ENCODE results near the gene COPZ1.
"Not testable (repeated sequence)": the region's sequence is repeated elsewhere in the genome, so short reads cannot be mapped to it uniquely, and the experiment has no call there.

Gene COPZ1

GRCh38 chr12:54294953-54295566 lies 29.9 kb upstream of the COPZ1 start:
- no peak for DNase-seq

GRCh38 chr12:54296393-54297099 lies 28.4 kb upstream of the COPZ1 start:
- DNase-seq = no peak

DNA sequence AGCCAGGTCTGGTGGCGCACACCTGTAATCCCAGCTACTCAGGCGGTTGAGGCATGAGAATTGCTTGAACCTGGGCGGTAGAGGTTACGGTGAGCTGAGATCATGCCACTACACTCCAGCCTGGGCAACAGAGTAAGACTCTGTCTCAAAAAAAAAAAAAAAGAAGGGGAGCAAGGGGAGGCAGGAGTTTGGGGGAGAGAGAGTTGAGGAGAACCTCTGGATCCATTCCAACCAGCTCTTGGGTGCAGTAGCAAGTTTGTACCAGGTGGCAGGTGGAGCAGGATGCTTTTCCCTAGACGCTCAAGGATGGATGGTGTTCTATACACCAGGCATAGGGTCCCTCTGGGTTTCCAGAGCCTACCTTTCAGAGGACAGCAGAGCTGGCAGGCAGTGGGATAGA lies 26.0 kb upstream of the COPZ1 start:
- no peak for DNase-seq

DNA sequence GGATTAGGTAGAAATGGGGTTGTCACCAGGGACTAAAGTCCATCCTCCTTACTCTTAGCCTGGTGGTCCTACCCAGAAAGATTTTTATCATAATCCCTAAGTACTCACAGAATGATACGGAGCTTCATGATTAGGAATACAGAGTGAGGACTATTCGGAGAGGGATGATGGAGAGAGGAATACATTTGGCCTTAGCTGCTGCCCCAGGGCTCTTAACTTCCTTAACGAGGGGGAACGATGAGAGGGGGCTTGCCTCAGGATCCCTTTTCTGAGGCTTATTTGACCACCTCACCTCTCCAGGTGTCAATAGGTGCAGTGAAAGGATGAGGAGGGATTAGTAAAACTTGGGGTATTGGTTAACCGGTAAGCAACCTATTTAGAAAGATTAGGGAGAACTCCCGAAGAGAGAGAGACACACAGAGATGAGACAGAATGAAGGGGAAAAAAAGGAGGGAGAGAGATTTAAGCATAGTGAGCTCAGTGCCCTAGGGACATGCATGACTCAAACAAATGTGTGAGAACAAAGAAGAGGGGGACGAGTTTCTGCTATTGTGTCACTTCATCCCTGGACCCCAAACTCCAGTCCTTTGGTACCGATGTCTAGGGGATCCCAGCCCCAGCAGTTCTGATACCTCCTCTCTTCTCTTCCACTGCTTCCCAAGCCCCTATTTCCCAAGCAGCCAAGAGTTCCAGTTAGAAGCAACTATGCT lies 25.3 kb upstream of the COPZ1 start:
- DNase-seq = no peak

DNA sequence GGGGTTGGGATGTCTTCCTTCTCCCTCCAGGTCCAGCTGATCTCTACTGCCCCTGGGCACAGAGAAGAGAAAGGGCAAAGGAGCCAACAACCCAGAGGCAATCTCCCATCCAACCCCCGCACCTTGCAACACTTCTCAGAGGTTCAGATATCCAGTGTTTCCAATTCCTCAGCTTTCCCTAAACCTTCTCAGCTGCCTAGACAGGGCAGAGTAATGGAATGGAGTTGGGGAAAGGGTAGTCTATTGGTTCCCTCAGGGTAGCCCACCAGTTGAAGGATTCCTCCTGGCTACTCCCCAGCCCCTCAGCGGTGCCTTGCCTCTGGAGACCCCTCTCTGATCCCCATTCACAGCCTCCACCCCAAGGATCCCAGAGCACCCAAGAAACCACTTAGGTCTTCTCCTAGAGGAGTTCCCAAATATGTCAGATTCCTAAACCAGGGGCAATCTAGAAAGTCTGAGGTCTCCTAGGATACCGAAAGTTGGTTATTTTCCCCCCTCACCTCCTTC lies 24.7 kb upstream of the COPZ1 start:
- DNase-seq = no peak

GRCh38 chr12:54300732-54301427 lies 24.1 kb upstream of the COPZ1 start, which contains the start of gene NFE2:
Gene NFE2, minus strand, starts transcription at chr12:54301015. Its CDS starts 5,767 bp downstream, at chr12:54295248.
- peak; percentile 46 for DNase-seq

GRCh38 chr12:54301428-54302048 lies 23.4 kb upstream of the COPZ1 start:
- no peak for DNase-seq

DNA sequence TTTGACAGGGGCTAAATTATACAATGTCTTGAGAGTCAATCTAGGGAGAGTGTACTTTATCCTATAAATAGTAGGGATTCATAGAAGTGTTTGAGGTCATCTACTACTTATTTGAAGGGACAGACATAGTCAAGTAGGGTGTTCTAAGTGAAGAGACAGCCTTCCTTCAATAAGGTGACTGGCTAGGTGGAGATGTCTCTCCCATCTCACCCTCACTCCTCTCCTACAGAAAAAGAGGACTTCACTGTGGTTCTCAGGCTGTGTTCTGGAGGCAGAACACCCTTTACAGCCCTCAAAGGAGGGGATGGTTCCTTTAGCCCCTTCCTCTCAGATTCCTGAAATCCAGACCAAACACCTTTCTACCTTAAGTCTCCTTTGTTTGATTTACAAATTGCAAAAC lies 21.3 kb upstream of the COPZ1 start:
- DNase-seq = no peak

GRCh38 chr12:54304187-54304810 lies 20.6 kb upstream of the COPZ1 start:
- no peak for DNase-seq

DNA sequence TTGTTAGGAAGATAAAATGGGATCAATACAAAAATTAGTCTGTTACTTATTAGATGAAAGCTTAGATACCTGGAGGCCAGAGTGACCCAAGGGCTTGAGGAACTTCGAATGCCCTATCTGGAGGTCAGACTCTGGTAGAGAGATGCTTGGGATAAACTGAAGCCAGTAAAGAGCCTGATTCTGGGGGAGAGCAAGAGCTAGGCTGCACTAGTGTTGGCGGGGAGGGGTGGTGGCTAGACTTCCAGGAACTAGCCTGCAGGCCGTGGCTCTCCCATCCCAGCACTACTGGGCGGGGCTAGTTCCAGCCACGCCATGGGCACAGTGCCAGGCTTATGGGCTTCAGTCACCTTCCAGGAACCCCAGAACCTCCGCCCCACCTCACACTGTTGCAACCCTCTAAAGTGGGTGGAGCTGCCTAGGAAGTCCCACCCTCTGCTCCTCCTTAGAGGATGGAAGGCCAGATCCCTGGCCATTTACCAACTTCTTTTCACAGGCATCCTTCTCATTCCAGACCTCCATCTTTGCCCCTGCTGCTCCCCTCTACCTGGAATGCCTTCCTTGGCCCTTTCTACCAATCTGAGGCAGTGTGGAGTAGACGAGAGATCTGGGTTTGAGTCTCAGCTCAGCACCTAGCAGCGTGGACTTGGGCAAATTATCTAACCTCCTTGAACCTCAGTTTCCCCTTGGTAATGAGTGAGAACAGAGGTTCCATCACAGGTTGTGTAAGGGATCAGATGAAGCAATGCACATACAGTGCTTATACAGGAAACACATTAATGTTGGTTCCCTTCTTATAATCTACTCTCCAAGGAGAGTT lies 17.8 kb upstream of the COPZ1 start:
- no peak for DNase-seq

GRCh38 chr12:54311051-54311450 lies 13.9 kb upstream of the COPZ1 start:
- no peak for DNase-seq

DNA sequence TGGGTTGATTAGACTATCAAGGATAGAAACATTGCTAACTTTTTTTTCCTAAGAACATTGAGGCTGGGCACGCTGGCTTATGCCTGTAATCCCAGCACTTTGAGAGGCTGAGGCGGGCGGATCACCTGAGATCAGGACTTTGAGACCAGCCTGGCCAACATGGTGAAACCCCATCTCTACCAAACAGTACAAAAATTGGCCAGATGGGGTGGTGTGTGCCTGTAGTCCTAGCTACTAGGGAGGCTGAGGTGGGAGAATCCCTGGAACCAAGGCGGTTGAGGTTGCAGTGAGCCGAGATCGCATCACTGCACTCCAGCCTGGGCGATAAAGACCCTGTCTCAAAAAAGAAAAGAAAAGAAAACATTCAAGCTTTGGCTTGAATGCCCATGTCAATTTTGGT lies 12.6 kb upstream of the COPZ1 start:
- DNase-seq = not testable (repeated sequence)

- DNase-seq = no peak
Measured at GRCh38 chr12:54321363-54321762, 3.6 kb upstream of the COPZ1 start.

DNA sequence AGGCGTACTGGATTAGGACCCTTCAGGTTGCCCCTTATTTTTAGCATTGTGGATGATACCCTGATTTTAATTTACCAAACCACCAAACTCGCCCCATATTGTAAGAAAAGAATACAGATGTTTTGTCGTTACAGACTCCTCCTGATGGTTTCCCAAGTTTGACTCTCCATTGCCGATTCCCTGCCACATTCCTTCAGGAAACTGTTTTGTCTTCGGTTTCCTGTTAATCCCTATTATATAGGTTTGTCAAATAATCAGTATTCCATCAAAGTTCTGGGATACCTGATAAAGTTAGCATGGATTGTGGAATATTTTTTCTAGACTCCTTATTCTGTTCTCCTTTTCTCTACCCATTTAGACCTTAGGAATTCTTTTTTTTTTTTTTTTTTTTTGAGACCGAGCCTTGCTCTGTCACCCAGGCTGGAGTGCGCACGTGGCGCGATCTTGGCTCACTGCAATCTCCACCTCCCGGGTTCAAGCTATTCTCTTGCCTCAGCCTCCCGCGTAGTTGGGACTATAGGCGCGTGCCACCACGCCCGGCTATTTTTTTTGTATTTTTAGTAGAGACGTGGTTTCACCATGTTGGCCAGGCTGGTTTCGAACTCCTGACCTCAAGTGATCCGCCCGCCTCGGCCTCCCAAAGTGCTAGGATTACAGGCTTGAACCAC lies 645 bp downstream of the COPZ1 start:
- not testable (repeated sequence) for DNase-seq

DNA sequence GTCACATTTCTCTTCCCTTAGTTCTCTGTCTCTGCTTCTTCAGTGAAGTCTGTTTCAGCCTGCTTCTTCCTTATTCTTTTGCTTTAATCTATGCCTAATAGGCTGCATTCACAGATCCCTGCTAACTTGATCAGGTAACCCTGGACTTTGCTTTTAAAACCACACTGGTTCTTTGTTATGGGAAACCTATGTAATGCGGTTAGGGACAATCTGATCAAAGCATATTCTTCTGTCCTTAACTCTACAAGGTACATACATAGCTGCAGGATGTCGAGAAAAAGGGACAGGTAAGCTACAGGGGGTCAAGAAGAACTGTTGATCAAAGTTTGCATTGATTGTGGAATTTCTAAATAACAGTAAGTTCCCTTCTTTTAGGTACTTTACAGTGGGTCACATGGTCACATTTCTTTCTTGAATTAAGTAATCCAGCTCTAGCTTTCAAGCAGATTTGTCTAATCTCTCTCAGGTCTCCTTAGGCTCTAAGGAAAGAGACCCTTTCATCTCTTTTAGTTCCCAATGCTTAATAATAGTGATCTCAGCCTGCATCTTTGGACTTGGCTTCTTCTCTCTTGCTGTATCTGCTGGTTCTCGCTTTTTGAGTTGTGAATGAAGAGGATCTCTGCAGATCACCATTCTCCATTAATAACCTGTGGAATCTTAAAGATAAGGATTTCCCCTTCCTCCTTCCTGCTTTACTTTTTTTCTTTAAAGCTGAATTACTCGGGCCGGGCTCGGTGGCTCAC lies 3.8 kb downstream of the COPZ1 start:
- no peak for DNase-seq

GRCh38 chr12:54329759-54330158 lies 4.8 kb downstream of the COPZ1 start:
- no peak for DNase-seq

DNA sequence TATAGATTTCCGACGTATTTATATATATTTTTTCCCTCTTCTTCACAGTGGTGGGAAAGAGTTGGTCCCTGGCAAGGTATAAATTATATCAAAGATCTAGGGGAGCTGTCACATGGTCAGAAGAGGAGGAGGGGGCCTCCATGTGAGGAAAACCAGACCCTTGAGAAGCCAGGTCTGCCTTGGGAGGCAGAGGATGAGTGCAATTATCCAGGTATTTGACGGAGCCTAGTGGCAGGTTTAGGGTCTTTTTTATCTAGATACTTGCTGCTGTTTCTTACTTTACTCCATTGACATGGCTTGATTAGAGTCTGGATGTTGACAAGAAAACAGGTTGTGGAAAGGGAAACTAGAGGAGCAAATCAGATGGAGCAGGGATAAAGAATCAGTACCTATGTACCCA lies 5.5 kb downstream of the COPZ1 start:
- no peak for DNase-seq

GRCh38 chr12:54331461-54331860 lies 6.5 kb downstream of the COPZ1 start:
- no peak for DNase-seq

DNA sequence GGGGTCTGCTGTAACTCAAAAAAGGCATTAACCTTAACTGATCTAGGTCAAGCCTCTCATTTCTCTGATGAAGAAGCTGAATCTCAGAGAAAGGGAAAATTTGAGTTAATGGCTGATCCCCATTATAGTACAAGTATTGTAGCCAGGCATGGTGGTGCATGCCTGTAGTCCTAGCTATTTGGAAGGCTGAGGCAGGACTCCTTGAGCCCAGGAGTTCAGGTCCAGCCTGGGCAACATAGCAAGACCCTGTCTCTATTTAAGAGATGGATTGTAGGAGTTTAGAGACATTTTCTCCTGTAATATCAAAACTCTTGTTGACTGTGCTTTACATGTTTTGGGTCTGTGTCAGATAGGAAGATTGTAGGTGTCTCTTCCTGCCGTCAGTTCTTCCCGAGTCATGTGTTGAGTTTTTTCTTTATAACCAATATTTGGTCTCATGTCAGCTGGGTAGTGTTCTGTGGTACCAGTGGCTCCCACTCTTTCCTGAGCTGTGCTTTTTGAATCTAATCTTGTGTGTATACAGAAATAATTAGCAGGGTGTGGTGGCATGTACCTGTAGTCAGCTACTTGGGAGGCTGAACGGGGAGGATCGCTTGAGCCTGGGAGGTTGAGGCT lies 8.6 kb downstream of the COPZ1 start:
- no peak for DNase-seq
